GM12878 (cell line): ENCODE measurements around the gene MAMDC4. TPM values are rescaled to one million over a fixed set of nuclear protein-coding genes. Genes with fewer than 3 reads are reported as not detected.

ENCODE experiments used
- ATAC-seq: fragments of 200-7000 bp; cut with Tn5 transposase; 3 replicates; pipeline ENCODE4 v1.9.1; 2020; ENCODE audit warnings: mild to moderate bottlenecking, moderate library complexity
- BruUV-seq: library from RNA; stranded (reverse); fragments of 400-500 nt; replicated peaks from 2 replicates; lab custom pipeline; 2021; lab: Mats Ljungman, UMichigan
- CTCF ChIA-PET: fragments of 300-600 bp; sonication (Branson Sonifier 250); formaldehyde crosslinking; extraction: SDS; loops from one replicate; lab custom pipeline; 2021; ENCODE audit warnings: inconsistent platforms; lab: Yijun Ruan, JAX
- POLR2A ChIA-PET: fragments of 350-600 bp; formaldehyde crosslinking; extraction: SDS; loops from one replicate; lab custom pipeline; 2021; ENCODE audit warnings: inconsistent platforms; lab: Charles Lee
- RAD21 ChIA-PET: fragments of 300-600 bp; sonication (Branson Sonifier 250); formaldehyde crosslinking; loops from one replicate; lab custom pipeline; 2023; ENCODE audit warnings: antibody characterized with exemption; ENCODE audit not compliant: unreplicated experiment; lab: Charles Lee
- SMC1A ChIA-PET: fragments of 300-600 bp; sonication (Branson Sonifier 250); formaldehyde crosslinking; loops from one replicate; lab custom pipeline; 2023; ENCODE audit not compliant: unreplicated experiment, uncharacterized antibody; lab: Charles Lee
- DNase-seq: peaks from one replicate; pipeline ENCODE4 v3.0.0-alpha.2; 2011; ENCODE audit warnings: low read depth, low spot score
- FAIRE-seq: peaks from 3 replicates; lab custom pipeline; 2011; peaks lifted over from hg19 to GRCh38; lab: Jason Lieb, UNC
- H2AFZ ChIP-seq: 2 replicates; pipeline ENCODE4 v1.6.0; 2011; ENCODE audit warnings: low read depth, low read length, control low read depth; ENCODE audit not compliant: control insufficient read depth
- H3K27ac ChIP-seq: 2 replicates; pipeline ENCODE4 v1.5.1; 2011; ENCODE audit warnings: control low read depth; ENCODE audit not compliant: control insufficient read depth, insufficient read depth
- H3K27me3 ChIP-seq, 2 experiments: replicated peaks in 1 of 2; 2 replicates each; pipeline versions ENCODE4 v1.6.0 to v1.6.1; 2011; ENCODE audit warnings: low read length in 1 of 2; ENCODE audit not compliant: control insufficient read depth in 2 of 2, insufficient read depth in 2 of 2
- H3K36me3 ChIP-seq, 2 experiments: 2 replicates each; pipeline ENCODE4 v1.5.1; 2011; ENCODE audit warnings: low read length in 1 of 2; ENCODE audit not compliant: control insufficient read depth in 2 of 2, insufficient read depth in 2 of 2
- H3K4me1 ChIP-seq: 2 replicates; pipeline ENCODE4 v1.6.1; 2011; ENCODE audit warnings: mild to moderate bottlenecking, low read length, moderate library complexity, mixed read lengths; ENCODE audit not compliant: control insufficient read depth, insufficient read depth
- H3K4me2 ChIP-seq: 2 replicates; pipeline ENCODE4 v1.6.0; 2011; ENCODE audit warnings: control low read depth; ENCODE audit not compliant: control insufficient read depth, insufficient read depth
- H3K4me3 ChIP-seq: fragments of 200-600 bp; sonication (generic); 2 replicates; pipeline ENCODE4 v1.5.1; 2016
- H3K79me2 ChIP-seq: 2 replicates; pipeline ENCODE4 v1.6.0; 2011; ENCODE audit warnings: low read length; ENCODE audit not compliant: control insufficient read depth, insufficient read depth
- H3K9ac ChIP-seq: 2 replicates; pipeline ENCODE4 v1.8.0; 2011; ENCODE audit warnings: low read length, control low read depth, mixed read lengths; ENCODE audit not compliant: control insufficient read depth, insufficient read depth
- H3K9me3 ChIP-seq: replicated peaks from 3 replicates; pipeline ENCODE4 v1.5.1; 2011; ENCODE audit warnings: mild to moderate bottlenecking, low read length; ENCODE audit not compliant: control insufficient read depth, insufficient read depth
- H4K20me1 ChIP-seq: 2 replicates; pipeline ENCODE4 v1.6.0; 2011; ENCODE audit not compliant: control insufficient read depth, insufficient read depth
- POLR2AphosphoS5 ChIP-seq: IDR thresholded peaks from 2 replicates; pipeline ENCODE4 v1.6.1; 2011; ENCODE audit warnings: mild to moderate bottlenecking, low read length, inconsistent platforms
- WGBS: methylation state at CpG from one replicate; pipeline ENCODE4 v1.1.6; 2016; ENCODE audit warnings: low lambda C conversion rate; ENCODE audit not compliant: insufficient replicate concordance, insufficient coverage; ENCODE audit errors: missing lambda C conversion rate; 5-methylcytosine and 5-hydroxymethylcytosine counted together
- in situ Hi-C: fragments of 300-500 bp; cut with MboI; formaldehyde crosslinking; loops from 9 replicates; pipeline ENCODE4 v1.14.3; 2018; ENCODE audit warnings: mixed read lengths
- intact Hi-C: fragments of 100-400 bp; cut with micrococcal nuclease; formaldehyde crosslinking; loops from one replicate; pipeline ENCODE4 v1.14.2; 2022; ENCODE audit not compliant: unreplicated experiment
- polyA plus RNA-seq, 11 experiments: library from polyadenylated mRNA; depleted of rRNA in 4 of 11; unstranded in 6 of 11; stranded (reverse) in 5 of 11; fragments of >200 nt; fragmentation: Nextera tagmentation in 4 of 11; fragmentation: Illumina TruSeq in 1 of 11; extraction: Ambion mirVana in 4 of 11; extraction: Trizol in 1 of 11; gene quantifications; 1 replicate in 1 of 11; 2 replicates in 10 of 11; pipeline versions ENCODE4 v1.2.1 to v1.2.3, GENCODE V29; 2011 to 2016; ENCODE audit warnings: inconsistent platforms in 2 of 11, missing spikeins in 2 of 11, low read depth in 1 of 11
- total RNA-seq, 4 experiments: library from RNA; depleted of rRNA in 3 of 4; stranded (reverse); fragments of >200 nt in 3 of 4; fragmentation: Illumina TruSeq in 1 of 4; extraction: Trizol in 1 of 4; gene quantifications; 2 replicates each; pipeline versions ENCODE4 v1.2.1 to v1.2.3, GENCODE V29; 2013 to 2021
- TF ChIP-seq, protein P1 (sequence below): fragments of 450-650 bp; IDR thresholded peaks from 2 replicates; pipeline ENCODE4 v1.6.1; 2018; ENCODE audit warnings: mild to moderate bottlenecking, low read depth, moderate library complexity; ENCODE audit not compliant: partially characterized antibody

MAMDC4 gene
- total and polyA plus RNA-seq, 10 of the 15 experiments (the other 5 are each of a cell fraction or from before 2014, with no cell fraction given): 0.22 to 5.7 (median 2.4) TPM; not detected in 1

DNA sequence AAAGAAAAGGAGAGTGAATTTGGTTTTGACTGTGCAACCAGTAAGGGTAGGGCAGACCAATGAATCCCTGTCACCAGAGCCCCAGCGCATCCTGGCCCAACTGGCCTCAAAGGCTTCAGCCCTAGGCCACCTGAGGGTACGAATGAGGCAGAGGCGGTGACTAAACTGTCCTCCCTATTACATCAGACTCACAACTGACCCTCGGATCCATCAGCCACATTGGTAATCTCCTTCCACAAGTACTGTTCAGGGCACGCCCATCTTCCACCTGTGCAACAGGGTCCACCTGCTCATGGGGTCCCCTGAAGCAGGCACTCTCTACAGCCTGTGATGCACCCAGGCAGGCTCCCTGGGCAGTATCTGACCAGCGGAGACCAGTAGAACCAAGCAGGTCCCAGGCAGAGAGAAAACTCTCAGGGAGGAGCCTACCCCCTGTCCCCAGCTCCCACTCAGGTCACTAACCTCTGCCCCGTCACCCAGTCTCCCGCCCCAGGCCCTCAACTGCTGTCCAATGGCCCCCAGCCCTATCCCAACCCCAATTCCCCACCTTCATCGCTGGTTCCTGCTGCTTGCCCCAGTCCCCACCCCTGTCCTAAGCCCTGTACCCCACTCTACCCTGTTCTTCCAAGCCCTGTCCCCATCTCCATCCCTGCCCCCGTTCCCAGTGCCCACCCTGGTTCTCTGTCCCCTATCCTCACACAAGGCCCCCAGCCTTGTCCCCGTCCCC, 13.1 kb downstream of the MAMDC4 start:
- intact Hi-C loops (no loop called here), in situ Hi-C loops (no loop called here)
- Histone ChIP-seq H3K9me3 (no peaks in the 10 kb centered on the region; the same call in 2 of the 3 replicates), H3K27me3 (no peaks in the 10 kb centered on the region), H3K9ac (peak overlapping the region; percentile 83), H3K27ac (0 out of 2 replicates have a peak overlapping the region, but pooled peaks have one; percentile 9), H3K4me2 (peak overlapping the region; percentile 96), H3K4me3 (peak overlapping the region; percentile 97), H3K36me3 (peaks cover 3 to 8% of the 10 kb centered on the region in 2 experiments; a peak in 3 of 4 replicates), H3K4me1 (peaks cover 5% of the 10 kb centered on the region), H4K20me1 (0 out of 2 replicates have a peak, but pooled peaks cover 2% of the 10 kb centered on the region), H3K79me2 (peaks cover 24% of the 10 kb centered on the region), H2AFZ (no peak overlapping the region)
- ChIA-PET CTCF (no interaction called here), POLR2A (no interaction called here), RAD21 (no interaction called here), SMC1A (interaction anchor here (1.2 kb wide), 1 partner anchor 37 kb away, joined by 3 read pairs; no protein-coding TSS in a partner anchor)
- 53% methylated on average over 11 of the region's 11 CpGs for WGBS
- BruUV-seq: TSS peak; percentile 30
- 0 out of 2 replicates have a peak, but pooled peaks have one; percentile 38 for TF ChIP-seq POLR2AphosphoS5
- TF ChIP-seq, protein P1, sequence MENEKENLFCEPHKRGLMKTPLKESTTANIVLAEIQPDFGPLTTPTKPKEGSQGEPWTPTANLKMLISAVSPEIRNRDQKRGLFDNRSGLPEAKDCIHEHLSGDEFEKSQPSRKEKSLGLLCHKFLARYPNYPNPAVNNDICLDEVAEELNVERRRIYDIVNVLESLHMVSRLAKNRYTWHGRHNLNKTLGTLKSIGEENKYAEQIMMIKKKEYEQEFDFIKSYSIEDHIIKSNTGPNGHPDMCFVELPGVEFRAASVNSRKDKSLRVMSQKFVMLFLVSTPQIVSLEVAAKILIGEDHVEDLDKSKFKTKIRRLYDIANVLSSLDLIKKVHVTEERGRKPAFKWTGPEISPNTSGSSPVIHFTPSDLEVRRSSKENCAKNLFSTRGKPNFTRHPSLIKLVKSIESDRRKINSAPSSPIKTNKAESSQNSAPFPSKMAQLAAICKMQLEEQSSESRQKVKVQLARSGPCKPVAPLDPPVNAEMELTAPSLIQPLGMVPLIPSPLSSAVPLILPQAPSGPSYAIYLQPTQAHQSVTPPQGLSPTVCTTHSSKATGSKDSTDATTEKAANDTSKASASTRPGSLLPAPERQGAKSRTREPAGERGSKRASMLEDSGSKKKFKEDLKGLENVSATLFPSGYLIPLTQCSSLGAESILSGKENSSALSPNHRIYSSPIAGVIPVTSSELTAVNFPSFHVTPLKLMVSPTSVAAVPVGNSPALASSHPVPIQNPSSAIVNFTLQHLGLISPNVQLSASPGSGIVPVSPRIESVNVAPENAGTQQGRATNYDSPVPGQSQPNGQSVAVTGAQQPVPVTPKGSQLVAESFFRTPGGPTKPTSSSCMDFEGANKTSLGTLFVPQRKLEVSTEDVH: no peak
- FAIRE-seq (no peak), ATAC-seq (no peak), DNase-seq (no peak)
